HG03103 (cell line): Measurements from ENCODE around the gene CLK1.
"Not testable (repeated sequence)": the region's sequence is repeated elsewhere in the genome, so short reads cannot be mapped to it uniquely, and the experiment has no call there.

Source experiments
- ATAC-seq: cut with Tn5 transposase; IDR thresholded peaks from one replicate; pipeline ENCODE4 v1.9.1; 2021; ENCODE audit warnings: low read depth; ENCODE audit not compliant: unreplicated experiment

CLK1 gene

DNA sequence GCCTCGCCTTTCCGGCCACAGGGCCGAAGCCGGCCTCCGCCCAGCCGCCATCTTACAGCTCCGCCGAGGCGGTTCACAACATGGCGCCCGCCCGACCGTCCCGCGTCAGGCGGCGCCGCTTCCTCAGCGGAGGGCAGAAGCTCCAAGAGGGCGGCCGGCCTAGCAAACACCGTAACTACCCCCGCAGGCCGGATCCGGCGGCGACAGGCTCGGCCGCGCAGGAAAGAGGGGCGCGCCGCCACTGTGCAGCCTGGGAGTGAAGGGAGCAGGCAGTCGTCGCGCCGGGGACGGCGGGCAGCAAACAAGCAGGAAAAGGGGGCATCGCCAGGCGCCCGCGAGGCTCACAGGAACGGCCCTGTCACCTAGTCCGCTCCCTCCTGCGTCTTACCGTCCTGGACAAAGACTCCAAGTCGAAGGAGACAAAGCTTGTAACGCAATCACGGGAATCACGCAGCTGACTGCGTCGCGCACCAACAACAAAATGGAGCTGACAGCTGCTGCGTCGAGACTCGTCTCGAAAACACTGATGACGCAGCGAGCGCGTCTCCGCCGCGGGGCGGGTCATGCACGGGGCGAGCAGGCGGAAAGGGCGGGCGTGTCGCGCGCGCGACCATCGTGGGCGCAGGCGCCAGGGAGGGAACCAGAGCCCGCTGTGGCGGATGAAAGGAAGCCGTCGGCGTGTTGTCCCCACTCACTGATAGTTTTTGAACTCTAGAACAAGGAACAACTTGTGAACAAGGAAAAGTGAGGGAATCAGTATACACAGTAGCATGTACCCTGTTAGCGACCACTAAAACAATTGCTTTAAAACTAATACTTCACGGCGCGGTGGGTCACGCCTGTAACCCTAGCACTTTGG lies at the start of gene CLK1:
Gene CLK1 (minus strand): TSS at position 483 of the 859 bp plus-strand sequence. CDS start 2,796 bp downstream, outside the sequence.
- ATAC-seq = peak; percentile 76

DNA sequence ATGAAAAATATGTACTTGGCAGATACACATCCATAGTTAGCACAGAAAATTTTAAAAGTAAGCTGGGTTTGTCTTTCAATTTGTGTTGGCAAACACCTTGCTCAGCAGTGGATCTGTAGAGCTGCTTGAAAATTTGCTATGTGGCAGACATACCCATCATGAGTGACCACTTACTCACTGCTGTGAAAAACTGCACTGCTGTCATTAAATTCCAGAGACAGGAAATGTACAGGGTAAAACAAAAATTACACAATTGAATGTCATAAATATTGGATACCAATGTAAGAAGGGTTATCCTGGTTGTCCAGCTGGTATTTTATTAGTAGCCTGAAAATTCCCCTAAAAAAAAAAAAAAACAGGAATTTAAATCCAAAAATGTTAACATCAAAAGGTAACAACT lies 49.2 kb upstream of the CLK1 start:
- no peak for ATAC-seq

DNA sequence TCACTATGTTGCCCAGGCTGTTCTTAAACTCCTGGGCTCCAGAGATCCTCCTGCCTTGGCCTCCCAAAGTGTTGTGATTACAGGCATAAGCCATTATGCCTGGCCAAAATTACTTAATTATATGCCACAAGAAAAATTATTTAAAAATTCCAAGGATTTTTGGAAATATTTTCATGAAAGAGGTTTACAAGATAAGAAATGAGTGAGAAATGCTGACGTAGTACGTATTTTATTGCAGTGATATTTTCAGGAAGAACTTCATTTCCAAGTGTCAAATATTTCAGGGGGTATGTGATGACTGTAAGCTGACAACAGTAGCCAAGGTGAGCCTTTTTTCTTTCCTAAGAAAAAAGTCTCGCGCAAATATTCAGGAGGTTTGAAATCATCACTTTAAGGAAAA lies 45.5 kb upstream of the CLK1 start:
- ATAC-seq = no peak

DNA sequence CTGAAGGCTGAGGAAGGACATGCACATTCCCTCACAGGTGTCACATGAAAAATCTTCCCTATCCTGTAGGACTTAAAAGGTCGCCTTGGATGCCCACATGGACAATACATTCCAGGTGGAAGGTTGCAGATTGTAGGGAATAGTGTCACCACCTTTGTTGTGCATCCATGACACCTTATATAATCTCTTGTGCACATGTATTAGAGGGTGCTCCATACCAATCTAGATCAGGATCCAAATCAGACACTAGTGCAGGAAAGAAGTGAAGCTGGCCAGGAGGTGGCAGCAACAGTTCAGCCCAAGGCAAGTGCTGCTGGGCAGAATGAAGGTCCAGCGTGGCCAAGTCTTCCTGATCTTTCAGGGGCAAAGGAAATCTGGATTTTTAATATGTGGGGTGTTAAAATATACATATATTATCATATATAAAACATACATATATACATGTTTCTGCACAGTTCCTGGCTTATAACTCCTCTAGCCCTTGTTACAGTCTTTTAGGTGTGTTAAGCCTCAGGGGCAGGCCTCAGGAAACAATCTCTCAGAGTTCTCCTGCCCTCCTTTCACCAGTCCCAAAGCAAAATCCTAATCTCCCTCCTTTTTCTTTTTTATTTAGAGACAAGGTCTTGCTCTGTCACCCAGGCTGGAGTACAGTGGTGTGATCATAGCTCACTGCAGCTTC lies 41.3 kb upstream of the CLK1 start:
- peak; percentile 45 for ATAC-seq

DNA sequence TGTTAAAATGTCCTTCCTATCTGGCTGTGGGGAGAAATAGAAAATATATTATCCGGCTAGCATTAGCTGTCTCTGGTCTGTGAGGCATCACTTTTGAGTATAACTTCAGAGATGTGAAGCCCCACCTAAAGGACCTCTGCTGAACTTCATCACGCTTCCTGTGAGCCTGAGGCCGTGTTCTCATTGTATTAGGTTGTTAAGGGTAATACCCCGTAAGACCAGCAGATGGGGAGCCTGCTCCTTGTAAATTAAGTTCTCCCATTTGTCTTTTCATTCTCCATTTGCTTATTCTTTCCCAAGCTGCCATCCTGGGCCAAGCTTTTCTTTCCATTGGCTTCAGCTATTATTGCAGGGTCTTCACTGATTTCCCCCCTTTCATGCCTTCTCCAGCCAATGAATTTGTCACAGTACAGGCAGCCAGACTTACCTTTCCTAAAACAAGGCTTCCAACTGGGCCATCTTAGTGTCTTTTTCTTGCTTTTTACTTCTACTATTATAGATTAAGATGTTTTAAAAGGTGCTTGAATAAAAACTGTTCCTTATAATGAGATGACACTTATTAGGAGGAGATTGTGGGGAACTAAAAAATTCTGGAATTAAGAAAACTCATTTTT lies 37.1 kb upstream of the CLK1 start:
- ATAC-seq = peak; percentile 99

DNA sequence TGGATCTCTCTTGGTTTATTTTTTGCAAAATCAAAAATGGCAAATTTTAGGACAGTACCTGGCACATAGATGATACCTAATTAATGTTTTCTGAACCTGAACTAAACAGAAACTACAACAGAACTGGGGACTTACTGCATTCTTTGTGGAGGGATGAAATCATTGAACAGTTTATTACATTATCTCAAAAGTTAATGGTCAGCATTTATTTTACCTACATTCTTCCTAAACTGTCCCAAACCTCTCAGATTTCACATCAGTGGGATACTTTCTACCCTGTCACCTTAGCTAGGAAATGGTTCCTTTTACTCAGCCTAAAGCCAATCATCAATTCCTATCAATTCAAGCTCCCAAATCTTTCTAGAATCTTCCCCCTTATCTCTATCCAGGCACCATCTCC lies 35.0 kb upstream of the CLK1 start:
- no peak for ATAC-seq

DNA sequence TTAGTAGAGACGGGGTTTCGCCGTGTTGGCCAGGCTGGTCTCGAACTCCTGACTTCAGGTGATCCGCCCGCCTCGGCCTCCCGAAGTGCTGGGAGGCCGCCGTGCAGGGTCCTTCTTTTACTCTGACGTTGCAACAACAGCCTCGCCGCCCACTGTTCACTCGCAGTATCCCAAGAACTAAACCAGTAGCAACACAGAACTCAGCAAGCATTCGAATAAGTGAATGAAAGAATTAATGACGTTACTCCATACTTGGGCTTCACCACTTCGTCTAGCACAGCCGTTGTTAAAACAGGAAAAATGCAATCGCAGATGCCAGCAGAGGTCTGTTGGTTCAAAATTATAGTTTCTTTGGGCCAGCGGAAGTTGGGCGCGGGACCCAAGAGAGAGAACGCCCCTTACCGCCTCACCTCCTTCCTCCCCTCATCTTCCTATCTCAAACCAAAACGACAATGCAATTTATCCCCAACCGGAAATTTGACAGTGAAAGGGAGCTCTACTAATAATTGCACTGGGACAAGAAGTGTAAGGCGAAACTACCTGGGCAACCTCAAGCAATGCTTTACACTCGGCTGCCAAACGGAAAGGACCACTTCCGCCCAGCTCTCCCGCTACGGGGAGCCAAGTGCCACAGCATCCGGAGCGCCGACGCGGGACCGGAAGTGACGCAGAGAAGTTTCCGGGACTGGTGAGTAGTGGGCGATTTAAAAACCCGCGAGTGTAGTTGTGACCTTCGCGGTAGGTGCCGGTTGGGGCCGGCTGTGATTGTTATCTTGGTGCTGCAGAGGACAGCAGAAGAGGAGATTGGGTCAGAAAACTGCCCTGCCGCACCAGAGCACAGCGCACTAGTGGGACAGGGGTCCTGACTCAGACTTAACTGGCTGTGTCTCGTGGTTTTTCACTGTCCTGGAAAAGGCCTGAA lies 24.5 kb upstream of the CLK1 start, which contains the start of the genes NIF3L1 and PPIL3:
Gene NIF3L1 (plus strand): TSS at position 668 of the 922 bp plus-strand sequence. CDS start 2,573 bp downstream, outside the sequence.
Gene PPIL3 (minus strand): TSS at position 374 of the 922 bp plus-strand sequence. CDS start 1,462 bp downstream, outside the sequence.
- ATAC-seq = peak; percentile 79

DNA sequence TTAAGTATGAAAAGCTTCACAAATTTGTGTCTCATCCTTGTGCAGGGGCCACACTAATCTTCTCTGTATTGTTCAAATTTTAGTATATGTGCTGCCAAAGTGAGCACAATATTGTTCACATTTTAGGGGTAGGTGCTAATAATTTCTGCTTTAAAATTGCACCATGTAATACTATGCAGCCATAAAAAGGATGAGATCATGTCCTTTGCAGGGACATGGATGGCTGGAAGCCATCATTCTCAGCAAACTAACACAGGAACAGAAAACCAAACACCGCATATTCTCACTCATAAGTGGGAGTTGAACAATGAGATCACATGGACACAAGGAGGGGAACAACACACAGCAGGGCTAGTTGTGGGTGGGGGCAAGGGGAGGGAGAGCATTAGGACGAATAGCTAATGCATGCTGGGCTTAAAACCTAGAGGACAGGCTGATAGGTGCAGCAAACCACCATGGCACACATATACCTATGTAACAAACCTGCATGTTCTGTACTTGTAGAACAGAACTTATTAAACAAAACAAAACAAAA lies 17.3 kb upstream of the CLK1 start:
- ATAC-seq = not testable (repeated sequence)

DNA sequence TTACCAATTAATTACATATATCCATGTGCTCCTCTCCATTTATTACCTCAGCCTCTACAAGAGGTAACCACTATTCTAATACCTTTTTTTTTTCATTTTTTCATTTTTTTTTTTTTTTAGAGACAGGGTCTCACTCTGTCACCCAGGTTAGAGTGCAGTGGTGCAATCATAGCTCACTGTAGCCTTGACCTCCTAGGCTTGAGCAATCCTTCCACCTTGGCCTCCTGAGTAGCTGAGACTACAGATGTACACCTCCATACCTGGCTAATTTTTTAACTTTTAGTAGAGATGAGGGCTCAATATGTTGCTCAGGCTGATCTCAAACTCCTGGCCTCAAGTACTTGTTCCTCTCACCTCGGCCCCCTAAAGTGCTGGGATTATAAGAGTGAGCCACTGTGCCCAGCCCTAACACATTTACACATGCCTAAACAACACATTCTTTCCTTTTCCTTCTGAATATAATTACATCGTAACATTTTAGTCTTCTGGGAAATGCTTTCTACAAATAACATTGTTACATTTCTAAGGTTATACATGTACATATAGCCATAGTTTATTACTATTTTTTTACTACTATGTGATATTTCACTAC lies 13.9 kb upstream of the CLK1 start:
- ATAC-seq = no peak

DNA sequence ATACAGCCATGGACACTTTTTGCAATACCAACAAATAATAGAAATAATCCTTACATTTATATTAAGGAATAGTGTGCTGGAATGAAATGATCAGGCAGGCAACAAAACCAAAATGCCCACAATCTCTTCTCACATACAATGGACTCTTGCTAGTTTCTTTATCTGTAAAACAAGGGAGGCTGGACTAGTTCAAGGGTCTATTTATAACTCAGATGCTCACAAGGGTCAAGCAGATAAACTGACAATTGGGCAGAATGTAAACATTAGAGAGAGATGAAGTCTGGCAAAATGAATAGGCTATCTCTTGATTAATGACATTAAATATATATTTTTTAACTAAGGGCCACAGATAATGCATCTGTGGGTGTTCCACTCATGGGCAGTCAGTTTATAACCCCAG lies 13.0 kb upstream of the CLK1 start:
- ATAC-seq = no peak

DNA sequence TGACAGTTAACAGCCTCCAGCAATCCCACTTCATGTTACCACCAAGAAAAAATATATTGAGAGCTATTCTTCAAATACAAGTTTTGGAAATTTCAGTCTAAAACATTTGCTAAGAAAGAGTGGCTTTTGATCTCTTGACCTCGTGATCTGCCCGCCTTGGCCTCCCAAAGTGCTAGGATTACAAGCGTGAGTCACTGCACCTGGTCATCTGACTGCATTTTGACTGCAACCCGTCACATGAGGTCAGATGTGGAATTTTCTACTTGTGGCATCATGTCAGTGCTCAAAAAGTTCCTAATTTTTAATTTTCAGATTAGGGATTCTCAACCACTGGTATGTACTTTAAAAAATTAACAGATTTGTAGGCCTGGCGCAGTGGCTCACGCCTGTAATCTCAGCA lies 9.1 kb upstream of the CLK1 start:
- ATAC-seq = no peak

DNA sequence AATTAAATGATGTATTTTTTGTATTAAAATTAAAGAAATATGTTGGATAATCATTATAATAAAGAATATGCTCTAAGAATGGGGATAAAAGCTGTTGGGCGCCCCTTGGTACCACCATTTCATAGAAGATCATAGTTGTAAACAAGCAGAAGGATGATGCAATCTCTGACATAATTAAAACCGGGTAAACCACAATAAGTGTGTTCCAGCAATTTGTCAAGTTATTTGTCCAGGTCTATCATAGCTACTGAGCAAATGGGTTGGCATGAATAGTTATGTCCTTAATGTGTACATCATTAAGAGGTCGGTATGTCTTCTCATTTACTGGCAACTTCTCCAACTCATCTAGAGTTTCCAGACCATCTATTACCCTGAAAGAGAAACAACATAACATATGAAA lies 6.7 kb upstream of the CLK1 start:
- no peak for ATAC-seq

DNA sequence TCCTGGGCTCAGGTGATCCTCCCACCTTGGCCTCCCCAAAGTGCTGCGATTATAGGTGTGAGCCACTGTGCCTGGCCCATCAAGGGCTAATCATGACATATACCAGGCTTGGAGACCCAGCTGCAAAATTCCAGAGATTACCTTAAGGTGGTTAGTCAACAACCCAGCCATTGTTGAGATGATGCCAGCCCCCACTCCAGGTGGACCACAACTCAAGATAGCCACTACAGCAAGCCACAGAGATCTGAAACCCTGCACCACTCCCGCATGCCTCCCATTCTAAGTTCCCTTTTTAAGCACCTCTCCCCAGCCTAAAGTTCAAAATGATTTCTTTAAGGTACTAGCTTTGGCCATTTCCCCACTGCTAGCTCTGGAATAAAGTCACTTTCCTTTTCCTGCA lies 4.6 kb upstream of the CLK1 start:
- ATAC-seq = no peak

DNA sequence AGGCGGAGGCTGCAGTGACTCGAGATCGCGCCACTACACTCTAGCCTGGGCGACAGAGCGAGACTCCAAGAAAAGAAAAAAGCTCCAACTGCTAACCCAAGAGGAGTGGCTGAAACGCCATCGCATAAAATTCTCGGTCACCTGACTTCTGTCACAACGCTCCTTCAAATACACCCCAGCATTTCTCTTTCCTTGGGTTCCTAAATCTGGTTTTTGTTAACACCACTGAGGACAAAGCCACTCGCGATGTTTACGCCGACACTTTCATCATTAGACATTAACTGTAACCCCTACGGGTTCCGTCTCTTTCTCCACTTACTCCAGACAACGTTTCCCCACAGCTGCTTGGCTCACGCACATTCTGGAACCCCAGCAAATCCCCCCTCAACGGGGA lies 679 bp downstream of the CLK1 start:
- peak; percentile 0 for ATAC-seq

DNA sequence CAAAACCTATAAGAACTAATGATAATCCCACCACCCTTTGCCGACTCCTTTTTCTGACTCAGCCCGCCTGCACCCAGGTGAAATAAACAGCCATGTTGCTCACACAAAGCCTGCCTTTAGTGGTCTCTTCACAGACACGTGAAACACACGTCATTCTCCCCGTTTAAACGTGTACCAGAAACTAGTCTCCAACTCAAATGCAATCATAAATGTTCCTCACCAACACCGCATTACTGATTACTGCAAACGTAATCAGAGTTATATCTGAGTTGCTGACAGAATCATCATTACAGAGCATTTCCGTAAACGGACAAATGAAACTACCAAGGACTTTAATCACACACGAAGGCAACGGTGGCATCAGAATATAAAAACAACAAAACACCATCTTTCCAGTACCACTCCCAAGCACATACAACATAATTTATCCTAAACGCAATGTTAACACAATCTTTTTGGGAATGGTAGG lies 1.9 kb downstream of the CLK1 start:
- no peak for ATAC-seq

DNA sequence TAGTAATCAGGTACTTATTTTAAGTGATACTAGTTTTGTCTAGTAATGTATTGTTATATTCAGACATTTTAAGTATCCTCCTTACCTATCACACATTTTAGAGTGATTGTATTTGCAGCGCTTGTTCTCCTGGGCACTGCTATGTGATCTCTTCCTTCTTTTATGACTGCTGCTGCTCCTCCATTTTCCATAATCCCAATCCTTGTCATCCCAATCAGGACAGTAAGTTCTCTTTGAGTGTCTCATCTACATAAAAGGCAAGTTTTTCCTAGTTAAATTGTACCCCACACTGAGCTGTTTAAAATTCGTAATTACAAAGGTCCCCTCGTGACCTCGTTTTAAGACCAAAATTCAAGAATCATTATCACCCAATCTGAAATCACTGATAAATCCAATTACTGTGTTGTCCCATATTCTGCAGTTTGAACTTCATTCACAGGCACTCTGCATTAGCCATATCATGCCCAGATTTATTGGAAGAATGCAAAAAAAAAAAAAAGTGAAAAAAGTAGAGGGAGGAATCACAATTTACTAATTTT lies 2.8 kb downstream of the CLK1 start:
- ATAC-seq = no peak

DNA sequence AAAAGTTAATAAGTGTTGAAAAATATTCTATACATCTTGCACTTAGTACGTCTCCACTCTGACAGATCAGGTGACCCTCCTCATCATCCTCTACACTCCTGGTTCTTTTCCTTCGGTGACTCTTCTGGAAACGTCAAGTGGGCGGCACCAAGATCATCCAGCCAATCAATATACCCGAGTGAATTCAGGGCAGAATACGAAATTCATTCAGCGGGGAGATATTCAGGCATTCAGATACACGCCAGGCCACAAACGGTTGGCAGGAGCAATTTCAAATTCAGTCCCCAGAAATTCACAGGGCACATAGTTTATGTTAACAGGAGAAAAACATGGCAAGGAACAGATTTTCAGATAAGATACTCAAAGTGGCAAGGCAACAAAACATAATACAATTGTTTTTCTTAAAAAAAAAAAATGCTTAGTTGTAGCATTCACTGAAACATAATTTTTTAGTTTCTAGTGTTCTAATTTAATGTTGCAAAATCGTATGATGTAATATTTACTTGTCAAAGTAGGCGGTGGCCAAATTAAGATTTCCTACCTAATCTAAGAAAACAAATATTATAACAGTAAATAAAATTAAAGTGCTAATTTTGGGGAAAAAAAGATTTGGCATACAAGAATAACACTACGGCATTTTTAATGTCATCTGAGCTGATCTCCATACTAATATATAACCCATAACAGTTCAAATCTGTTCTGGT lies 4.2 kb downstream of the CLK1 start:
- ATAC-seq = no peak

DNA sequence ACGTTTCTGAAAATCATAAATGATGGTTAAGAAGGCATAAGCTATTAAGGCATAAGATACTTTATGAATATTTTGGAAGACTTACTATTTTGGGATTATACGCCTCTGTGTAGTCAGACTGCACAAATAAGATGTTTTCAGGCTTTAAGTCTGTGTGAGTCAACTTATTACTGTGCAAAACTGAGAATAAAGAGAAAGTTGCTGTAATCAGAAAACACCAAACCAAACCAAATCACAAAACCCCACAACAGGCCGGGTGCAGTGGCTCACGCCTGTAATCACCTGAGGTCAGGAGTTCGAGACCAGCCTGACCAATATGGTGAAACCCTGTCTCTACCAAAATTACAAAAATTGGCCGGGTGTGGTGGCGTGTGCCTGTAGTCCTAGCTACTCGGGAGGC lies 7.7 kb downstream of the CLK1 start:
- ATAC-seq = no peak

DNA sequence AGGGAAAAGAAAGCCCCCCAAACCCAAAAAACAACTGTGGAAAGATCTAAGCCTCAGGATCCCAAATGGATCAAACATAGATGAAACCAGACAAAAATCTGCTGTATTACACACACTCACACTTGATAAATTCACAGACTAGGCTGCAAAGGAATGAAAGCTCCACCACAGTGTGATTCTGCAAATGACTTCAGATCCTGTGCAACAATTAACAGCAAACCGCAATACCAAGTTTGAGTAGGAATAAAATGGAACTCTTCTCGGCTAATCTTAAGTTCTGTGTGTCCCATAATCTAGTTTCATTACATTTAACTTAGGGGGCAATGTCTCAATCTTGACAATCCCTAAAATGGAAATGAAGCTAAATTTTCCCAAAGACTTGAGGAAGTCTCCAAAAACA lies 11.9 kb downstream of the CLK1 start:
- ATAC-seq = no peak
